Measurements from ENCODE around the gene ADAM15.

The ADAM15 gene

GRCh38 chr1:155050560-155051341, at the start of gene ADAM15:
Gene ADAM15 (plus strand): TSS chr1:155051316. CDS start chr1:155051387, 71 bp downstream.
- peak; percentile 86 for DNase-seq

- no peak for DNase-seq
Observed at GRCh38 chr1:155001425-155001674, 49.8 kb upstream of the ADAM15 start.

GRCh38 chr1:155001675-155002463, 49.2 kb upstream of the ADAM15 start:
- peak; percentile 99 for DNase-seq

GRCh38 chr1:155002464-155003226, 48.5 kb upstream of the ADAM15 start, which contains the start of gene ZBTB7B:
Gene ZBTB7B (plus strand): TSS chr1:155002802. CDS start chr1:155014661, 11,859 bp downstream.
- peak; percentile 49 for DNase-seq

GRCh38 chr1:155003227-155003765, 47.8 kb upstream of the ADAM15 start:
- DNase-seq, result peak; percentile 52

- peak; percentile 45 for DNase-seq
Observed at GRCh38 chr1:155003766-155004351, 47.3 kb upstream of the ADAM15 start.

GRCh38 chr1:155004352-155005075, 46.6 kb upstream of the ADAM15 start:
- peak; percentile 25 for DNase-seq

- DNase-seq, result peak; percentile 71
Observed at GRCh38 chr1:155005076-155006011, 45.8 kb upstream of the ADAM15 start.

- peak; percentile 84 for DNase-seq
Observed at GRCh38 chr1:155006601-155007101, 44.5 kb upstream of the ADAM15 start.

- DNase-seq, result no peak
Observed at GRCh38 chr1:155007251-155007828, 43.8 kb upstream of the ADAM15 start.

- DNase-seq, result peak; percentile 56
Observed at GRCh38 chr1:155008015-155008941, 42.8 kb upstream of the ADAM15 start.

GRCh38 chr1:155009221-155009711, 41.9 kb upstream of the ADAM15 start:
- no peak for DNase-seq

GRCh38 chr1:155009742-155010141, 41.4 kb upstream of the ADAM15 start:
- no peak for DNase-seq

- peak; percentile 29 for DNase-seq
Observed at GRCh38 chr1:155010211-155010918, 40.8 kb upstream of the ADAM15 start.

- no peak for DNase-seq
Observed at GRCh38 chr1:155011004-155011416, 40.1 kb upstream of the ADAM15 start.

GRCh38 chr1:155011437-155012025, 39.6 kb upstream of the ADAM15 start:
- DNase-seq, result no peak

- DNase-seq, result peak; percentile 94
Observed at GRCh38 chr1:155012026-155012546, 39.0 kb upstream of the ADAM15 start.
